HEK293 (cell line): ENCODE data around the gene COLQ.

Source experiments
- CTCF ChIA-PET: fragments of 350-600 bp; formaldehyde crosslinking; extraction: SDS; loops from one replicate; lab custom pipeline; 2021; ENCODE audit warnings: antibody characterized with exemption; lab: Yijun Ruan, JAX
- POLR2A ChIA-PET: fragments of 300-600 bp; formaldehyde crosslinking; extraction: SDS; loops from one replicate; lab custom pipeline; 2020; ENCODE audit warnings: antibody characterized with exemption, inconsistent platforms; lab: Yijun Ruan, JAX
- H3K27ac ChIP-seq: fragments of 200-500 bp; sonication (Bioruptor generic); 2 replicates; pipeline ENCODE4 v1.5.1; 2014; ENCODE audit warnings: low read depth, low read length, control low read depth, inconsistent platforms; ENCODE audit errors: extremely low read depth
- H3K36me3 ChIP-seq, 2 experiments: fragments of 200-500 bp in 1 of 2; sonication (Bioruptor generic) in 1 of 2; 1 replicate in 1 of 2; 2 replicates in 1 of 2; pipeline ENCODE4 v1.5.1; 2014 to 2017; ENCODE audit warnings: inconsistent platforms in 2 of 2, low read length in 2 of 2; ENCODE audit not compliant: control insufficient read depth in 2 of 2, insufficient read depth in 1 of 2
- H3K4me1 ChIP-seq: fragments of 200-500 bp; sonication (Bioruptor generic); 2 replicates; pipeline ENCODE4 v1.5.1; 2014; ENCODE audit warnings: mild to moderate bottlenecking, low read length, inconsistent platforms; ENCODE audit not compliant: control insufficient read depth, insufficient read depth
- H3K4me3 ChIP-seq: 2 replicates; pipeline ENCODE4 v1.5.1; 2011; ENCODE audit warnings: low read depth, mild to moderate bottlenecking, control low read depth, low read length, moderate library complexity
- H3K9me3 ChIP-seq: fragments of 200-500 bp; sonication (Bioruptor generic); 2 replicates; pipeline ENCODE4 v1.5.1; 2014; ENCODE audit warnings: low read depth, low read length, inconsistent platforms; ENCODE audit not compliant: control insufficient read depth, insufficient read depth
- GLIS1 ChIP-seq: fragments of 450-650 bp; formaldehyde crosslinking; IDR thresholded peaks from 2 replicates; pipeline ENCODE4 v1.5.1; 2016; ENCODE audit warnings: missing biosample characterization, missing genetic modification characterization
- HOXC10 ChIP-seq: sonication (generic); formaldehyde crosslinking; IDR thresholded peaks from 2 replicates; pipeline ENCODE4 v1.8.1; 2023; ENCODE audit warnings: mild to moderate bottlenecking, missing genetic modification reagents
- KLF16 ChIP-seq: fragments of 450-650 bp; formaldehyde crosslinking; IDR thresholded peaks from 2 replicates; pipeline ENCODE4 v1.5.1; 2017; ENCODE audit warnings: missing biosample characterization, missing genetic modification characterization
- SCRT2 ChIP-seq: fragments of 450-650 bp; formaldehyde crosslinking; IDR thresholded peaks from 2 replicates; pipeline ENCODE4 v1.5.1; 2016; ENCODE audit warnings: missing biosample characterization, missing genetic modification characterization
- ZBTB20 ChIP-seq: fragments of 450-650 bp; formaldehyde crosslinking; IDR thresholded peaks from 2 replicates; pipeline ENCODE4 v1.5.1; 2016; ENCODE audit warnings: missing biosample characterization, missing genetic modification characterization
- ZIC2 ChIP-seq: fragments of 450-650 bp; formaldehyde crosslinking; IDR thresholded peaks from 2 replicates; pipeline ENCODE4 v1.5.1; 2016; ENCODE audit warnings: missing biosample characterization, missing genetic modification characterization
- ZNF155 ChIP-seq: fragments of 450-650 bp; formaldehyde crosslinking; IDR thresholded peaks from 2 replicates; pipeline ENCODE4 v1.5.1; 2016; ENCODE audit warnings: missing biosample characterization, missing genetic modification characterization
- ZNF184 ChIP-seq: fragments of 450-650 bp; IDR thresholded peaks from 2 replicates; pipeline ENCODE4 v1.5.1; 2018; ENCODE audit warnings: missing biosample characterization, mild to moderate bottlenecking, missing genetic modification characterization
- ZNF248 ChIP-seq: fragments of 450-650 bp; formaldehyde crosslinking; IDR thresholded peaks from 2 replicates; pipeline ENCODE4 v1.5.1; 2017; ENCODE audit warnings: missing biosample characterization, missing genetic modification characterization
- ZNF335 ChIP-seq: fragments of 450-650 bp; formaldehyde crosslinking; conservative IDR thresholded peaks from 2 replicates; pipeline ENCODE4 v1.5.1; 2016; ENCODE audit warnings: missing biosample characterization, missing genetic modification characterization
- ZNF366 ChIP-seq: fragments of 450-650 bp; formaldehyde crosslinking; conservative IDR thresholded peaks from 2 replicates; pipeline ENCODE4 v1.5.1; 2016; ENCODE audit warnings: missing biosample characterization, missing genetic modification characterization
- ZNF37A ChIP-seq: fragments of 450-650 bp; IDR thresholded peaks from 2 replicates; pipeline ENCODE4 v1.5.1; 2018; ENCODE audit warnings: missing biosample characterization, missing genetic modification characterization
- ZNF514 ChIP-seq: fragments of 450-650 bp; formaldehyde crosslinking; IDR thresholded peaks from 2 replicates; pipeline ENCODE4 v1.5.1; 2016; ENCODE audit warnings: missing biosample characterization, missing genetic modification characterization
- ZNF600 ChIP-seq: fragments of 450-650 bp; formaldehyde crosslinking; IDR thresholded peaks from 2 replicates; pipeline ENCODE4 v1.5.1; 2016; ENCODE audit warnings: missing biosample characterization, missing genetic modification characterization
- ZNF776 ChIP-seq: fragments of 450-650 bp; formaldehyde crosslinking; IDR thresholded peaks from 2 replicates; pipeline ENCODE4 v1.5.0; 2017; ENCODE audit warnings: missing biosample characterization, missing genetic modification characterization, borderline replicate concordance
- ZNF792 ChIP-seq: fragments of 450-650 bp; formaldehyde crosslinking; IDR thresholded peaks from 2 replicates; pipeline ENCODE4 v1.5.1; 2016; ENCODE audit warnings: missing biosample characterization, missing genetic modification characterization
- TF ChIP-seq, protein P1 (sequence below): IDR thresholded peaks from 2 replicates; pipeline ENCODE4 v1.6.1; 2011; ENCODE audit warnings: mild to moderate bottlenecking, low read depth, low read length, borderline replicate concordance
- TF ChIP-seq, protein P2 (sequence below): fragments of 450-650 bp; formaldehyde crosslinking; IDR thresholded peaks from 2 replicates; pipeline ENCODE4 v1.5.1; 2016; ENCODE audit warnings: missing biosample characterization, missing genetic modification characterization
- TF ChIP-seq, protein P3 (sequence below): fragments of 450-650 bp; formaldehyde crosslinking; IDR thresholded peaks from 2 replicates; pipeline ENCODE4 v1.5.1; 2016; ENCODE audit warnings: missing biosample characterization, missing genetic modification characterization

The COLQ gene

DNA sequence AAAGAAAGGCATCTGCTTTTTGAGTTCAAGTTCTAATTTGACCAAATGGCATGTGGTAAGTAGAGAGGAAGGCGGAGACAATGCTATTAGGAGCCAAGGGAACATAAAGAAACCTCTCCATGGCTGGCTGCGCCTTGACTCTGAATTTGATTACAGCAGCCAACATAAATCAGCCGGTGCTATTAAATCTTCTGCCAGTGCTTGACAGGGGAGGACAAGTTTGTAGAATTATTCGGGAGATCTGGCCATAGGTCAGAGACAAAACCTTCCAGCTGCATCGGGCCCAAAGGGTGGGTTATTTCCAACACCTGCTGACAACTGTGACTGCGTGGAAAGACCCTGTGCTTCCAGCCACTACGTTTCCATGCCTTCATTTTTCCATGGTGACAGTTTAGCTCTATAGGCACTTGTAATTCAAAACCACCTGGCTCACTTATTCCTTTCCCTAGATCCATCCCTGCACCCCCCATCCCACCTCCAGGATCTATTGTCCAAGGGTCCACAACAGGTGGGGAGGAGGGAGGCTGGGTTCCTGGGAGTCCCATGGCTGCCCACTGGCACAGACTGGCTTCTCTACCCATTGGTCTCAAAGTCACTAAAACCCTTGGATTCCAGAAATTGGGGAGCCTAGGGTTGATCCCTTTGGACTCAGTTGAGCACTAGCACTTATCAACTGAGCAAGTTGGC lies 15.9 kb downstream of the COLQ start:
- Histone ChIP-seq H3K9me3 (no peaks in the 10 kb centered on the region), H3K36me3 (no peaks in the 10 kb centered on the region), H3K4me1 (no peaks in the 10 kb centered on the region), H3K4me3 (no peak overlapping the region), H3K27ac (no peak overlapping the region; the same call in 1 of the 2 replicates)
- TF ChIP-seq SCRT2 = peak; percentile 54
- TF ChIP-seq, protein P1, sequence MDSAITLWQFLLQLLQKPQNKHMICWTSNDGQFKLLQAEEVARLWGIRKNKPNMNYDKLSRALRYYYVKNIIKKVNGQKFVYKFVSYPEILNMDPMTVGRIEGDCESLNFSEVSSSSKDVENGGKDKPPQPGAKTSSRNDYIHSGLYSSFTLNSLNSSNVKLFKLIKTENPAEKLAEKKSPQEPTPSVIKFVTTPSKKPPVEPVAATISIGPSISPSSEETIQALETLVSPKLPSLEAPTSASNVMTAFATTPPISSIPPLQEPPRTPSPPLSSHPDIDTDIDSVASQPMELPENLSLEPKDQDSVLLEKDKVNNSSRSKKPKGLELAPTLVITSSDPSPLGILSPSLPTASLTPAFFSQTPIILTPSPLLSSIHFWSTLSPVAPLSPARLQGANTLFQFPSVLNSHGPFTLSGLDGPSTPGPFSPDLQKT = no peak
- CTCF ChIA-PET = interaction anchor here (0.7 kb wide), 1 partner anchor 1090 kb away, joined by 4 read pairs; no protein-coding TSS in a partner anchor
- POLR2A ChIA-PET = no interaction called here

DNA sequence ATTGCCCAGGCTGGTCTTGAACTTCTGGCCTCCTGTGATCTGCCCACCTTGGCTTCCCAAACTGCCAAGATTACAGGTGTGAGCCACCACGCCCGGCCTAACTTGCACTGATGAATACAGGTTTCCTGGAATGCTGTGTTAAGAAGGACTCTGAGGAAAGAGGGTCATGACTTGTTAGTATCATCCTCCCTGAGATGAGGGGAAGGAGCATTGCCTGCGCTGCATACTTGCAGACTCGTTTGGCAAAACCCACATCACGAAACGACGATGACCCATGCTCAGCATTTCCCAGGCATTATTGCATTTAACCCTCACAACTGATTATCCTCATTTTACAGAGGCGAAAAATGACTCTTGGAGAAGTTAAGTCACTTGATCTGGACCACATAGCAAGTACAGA lies 18.9 kb downstream of the COLQ start:
- H3K4me3 ChIP-seq = no peak overlapping the region
- no peak for TF ChIP-seq ZNF184 (tag by site-specific recombination)
- no peak for TF ChIP-seq ZNF514 (tag by site-specific recombination)
- TF ChIP-seq HOXC10 (CRISPR knock-in tag) = no peak
- TF ChIP-seq, protein P2, sequence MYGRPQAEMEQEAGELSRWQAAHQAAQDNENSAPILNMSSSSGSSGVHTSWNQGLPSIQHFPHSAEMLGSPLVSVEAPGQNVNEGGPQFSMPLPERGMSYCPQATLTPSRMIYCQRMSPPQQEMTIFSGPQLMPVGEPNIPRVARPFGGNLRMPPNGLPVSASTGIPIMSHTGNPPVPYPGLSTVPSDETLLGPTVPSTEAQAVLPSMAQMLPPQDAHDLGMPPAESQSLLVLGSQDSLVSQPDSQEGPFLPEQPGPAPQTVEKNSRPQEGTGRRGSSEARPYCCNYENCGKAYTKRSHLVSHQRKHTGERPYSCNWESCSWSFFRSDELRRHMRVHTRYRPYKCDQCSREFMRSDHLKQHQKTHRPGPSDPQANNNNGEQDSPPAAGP (tag by site-specific recombination) = no peak
- H3K9me3 ChIP-seq = no peaks in the 10 kb centered on the region
- ChIA-PET POLR2A (no interaction called here), CTCF (no interaction called here)
- no peak overlapping the region for H3K27ac ChIP-seq
- no peaks in the 10 kb centered on the region for H3K36me3 ChIP-seq
- no peaks in the 10 kb centered on the region for H3K4me1 ChIP-seq

DNA sequence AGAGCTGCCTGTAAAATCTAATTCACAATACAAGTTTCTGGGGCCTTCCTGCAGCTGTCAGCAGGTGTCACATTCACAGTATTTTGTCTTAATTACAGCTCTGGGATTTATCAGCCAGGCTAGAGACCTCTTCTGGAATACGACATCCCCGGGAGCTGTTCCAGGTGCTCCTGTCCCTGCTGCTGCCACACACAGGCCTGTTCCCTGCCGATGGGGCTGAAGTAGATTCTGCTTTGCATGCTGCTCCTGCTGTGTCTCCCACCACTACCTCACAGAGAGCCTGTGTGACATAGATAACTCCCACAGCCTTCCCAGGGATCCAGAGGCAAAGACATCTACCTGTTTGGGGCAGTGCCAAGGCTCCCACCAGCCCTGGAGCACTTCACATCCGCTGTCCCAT lies 20.4 kb downstream of the COLQ start:
- ChIA-PET POLR2A (interaction anchor here (1.5 kb wide), 1 partner anchor 22 kb away, joined by 3 read pairs; no protein-coding TSS in a partner anchor), CTCF (interaction anchor here (1.0 kb wide), 1 partner anchor 392 kb away, joined by 4 read pairs; no protein-coding TSS in a partner anchor)
- no peaks in the 10 kb centered on the region for H3K36me3 ChIP-seq
- H3K27ac ChIP-seq = no peak overlapping the region
- no peaks in the 10 kb centered on the region for H3K4me1 ChIP-seq
- TF ChIP-seq ZIC2 (tag by site-specific recombination) (peak; percentile 82), ZNF155 (tag by site-specific recombination) (no peak), ZNF37A (tag by site-specific recombination) (no peak), GLIS1 (0 out of 2 replicates have a peak, but pooled peaks have one; percentile 28)
- no peaks in the 10 kb centered on the region for H3K9me3 ChIP-seq
- H3K4me3 ChIP-seq = no peak overlapping the region

DNA sequence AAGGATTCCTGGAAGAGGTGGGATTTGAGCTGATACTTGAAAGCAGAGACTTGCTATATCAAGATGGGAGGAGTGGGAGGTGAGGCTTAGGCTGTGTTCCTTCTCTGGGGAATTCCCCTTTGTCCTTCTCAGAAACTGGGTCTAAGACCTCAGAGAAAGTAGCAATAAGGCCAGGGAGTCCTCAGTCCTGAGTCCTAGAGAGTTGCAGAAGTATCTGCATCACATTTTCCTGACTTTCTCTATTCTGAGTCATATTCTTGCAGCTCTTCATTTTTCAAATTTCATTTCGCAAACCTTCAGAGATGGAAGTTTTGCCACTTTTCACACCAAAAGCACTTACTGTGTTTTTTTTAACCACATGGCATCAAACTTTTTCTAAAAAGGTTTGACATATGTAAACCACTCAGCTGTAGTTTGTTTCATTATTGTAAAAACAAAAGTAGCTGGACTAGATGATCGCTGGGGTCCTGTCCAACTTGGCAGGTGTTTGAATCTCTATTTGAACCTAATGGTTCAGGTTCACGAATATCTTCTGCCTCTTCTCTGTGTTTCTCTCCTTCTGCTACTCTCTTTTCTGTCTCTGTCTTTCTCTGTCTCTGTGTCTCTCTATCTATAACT lies 21.3 kb downstream of the COLQ start:
- TF ChIP-seq ZNF366 (tag by site-specific recombination) = no peak
- TF ChIP-seq ZNF792 = no peak
- TF ChIP-seq, protein P3, sequence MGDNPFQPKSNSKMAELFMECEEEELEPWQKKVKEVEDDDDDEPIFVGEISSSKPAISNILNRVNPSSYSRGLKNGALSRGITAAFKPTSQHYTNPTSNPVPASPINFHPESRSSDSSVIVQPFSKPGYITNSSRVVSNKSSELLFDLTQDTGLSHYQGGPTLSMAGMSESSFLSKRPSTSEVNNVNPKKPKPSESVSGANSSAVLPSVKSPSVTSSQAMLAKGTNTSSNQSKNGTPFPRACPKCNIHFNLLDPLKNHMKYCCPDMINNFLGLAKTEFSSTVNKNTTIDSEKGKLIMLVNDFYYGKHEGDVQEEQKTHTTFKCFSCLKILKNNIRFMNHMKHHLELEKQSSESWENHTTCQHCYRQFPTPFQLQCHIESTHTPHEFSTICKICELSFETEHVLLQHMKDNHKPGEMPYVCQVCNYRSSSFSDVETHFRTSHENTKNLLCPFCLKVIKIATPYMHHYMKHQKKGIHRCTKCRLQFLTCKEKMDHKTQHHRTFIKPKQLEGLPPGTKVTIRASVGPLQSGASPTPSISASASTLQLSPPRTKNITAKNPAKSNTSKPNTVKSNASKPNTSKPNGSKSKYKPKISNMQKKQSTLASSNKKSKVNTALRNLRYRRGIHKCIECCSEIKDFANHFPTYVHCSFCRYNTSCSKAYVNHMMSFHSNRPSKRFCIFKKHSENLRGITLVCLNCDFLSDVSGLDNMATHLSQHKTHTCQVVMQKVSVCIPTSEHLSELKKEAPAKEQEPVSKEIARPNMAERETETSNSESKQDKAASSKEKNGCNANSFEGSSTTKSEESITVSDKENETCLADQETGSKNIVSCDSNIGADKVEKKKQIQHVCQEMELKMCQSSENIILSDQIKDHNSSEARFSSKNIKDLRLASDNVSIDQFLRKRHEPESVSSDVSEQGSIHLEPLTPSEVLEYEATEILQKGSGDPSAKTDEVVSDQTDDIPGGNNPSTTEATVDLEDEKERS = no peak
- TF ChIP-seq KLF16 = no peak
- TF ChIP-seq ZNF335 (tag by site-specific recombination) = no peak
- no peak for TF ChIP-seq ZNF776 (tag by site-specific recombination)
- TF ChIP-seq ZNF248 = no peak
- TF ChIP-seq ZNF600 (tag by site-specific recombination) = no peak
- no peak for TF ChIP-seq ZBTB20 (tag by site-specific recombination)
- Histone ChIP-seq H3K36me3 (no peaks in the 10 kb centered on the region), H3K27ac (no peak overlapping the region), H3K4me1 (peaks cover 5% of the 10 kb centered on the region; the same call in 1 of the 2 replicates), H3K9me3 (no peaks in the 10 kb centered on the region), H3K4me3 (no peak overlapping the region)
- CTCF ChIA-PET = interaction anchor here (0.7 kb wide), 1 partner anchor 235 kb away, joined by 3 read pairs; no protein-coding TSS in a partner anchor
- POLR2A ChIA-PET = interaction anchor here (0.6 to 1.5 kb wide), 2 partner anchors 21 to 41 kb away, joined by 3 to 4 read pairs; no protein-coding TSS in a partner anchor
